AG04450 (cell line): ENCODE data around the gene CHRNA7. TPM values are rescaled to one million over a fixed set of nuclear protein-coding genes. Genes with fewer than 3 reads are reported as not detected.

ENCODE experiments used
- CTCF ChIA-PET: fragments of 300-600, 350-600 bp; formaldehyde crosslinking; extraction: SDS; loops from one replicate; lab custom pipeline; 2022; ENCODE audit warnings: antibody characterized with exemption, inconsistent platforms; lab: Charles Lee
- POLR2A ChIA-PET: fragments of 350-600 bp; formaldehyde crosslinking; extraction: SDS; loops from one replicate; lab custom pipeline; 2021; ENCODE audit warnings: antibody characterized with exemption, inconsistent platforms; lab: Yijun Ruan, JAX
- DNase-seq: peaks from one replicate; pipeline ENCODE4 v3.0.0-alpha.2; 2011; ENCODE audit warnings: low read depth, low spot score
- H3K27ac ChIP-seq: one replicate; pipeline ENCODE4 v1.5.1; 2012; ENCODE audit warnings: low read depth, low read length, control low read depth
- H3K27me3 ChIP-seq: one replicate; pipeline ENCODE4 v1.6.0; 2012; ENCODE audit warnings: low read length; ENCODE audit not compliant: control insufficient read depth, insufficient read depth
- H3K4me3 ChIP-seq: 2 replicates; pipeline ENCODE4 v1.5.1; 2011; ENCODE audit warnings: mild to moderate bottlenecking, low read depth, low read length, control low read depth
- H3K9me3 ChIP-seq: 2 replicates; pipeline ENCODE4 v1.5.1; 2012; ENCODE audit warnings: low read length; ENCODE audit not compliant: control insufficient read depth, insufficient read depth
- polyA plus RNA-seq: library from polyadenylated mRNA; depleted of rRNA; stranded (reverse); fragments of >200 nt; gene quantifications from 2 replicates; pipeline ENCODE4 v1.2.3, GENCODE V29; 2011
- TF ChIP-seq, protein P1 (sequence below): IDR thresholded peaks from 2 replicates; pipeline ENCODE4 v1.5.1; 2011; ENCODE audit warnings: low read depth, low read length, control low read depth, inconsistent platforms

CHRNA7 gene
- polyA plus RNA-seq, 1 experiment, result 0.27 TPM

DNA sequence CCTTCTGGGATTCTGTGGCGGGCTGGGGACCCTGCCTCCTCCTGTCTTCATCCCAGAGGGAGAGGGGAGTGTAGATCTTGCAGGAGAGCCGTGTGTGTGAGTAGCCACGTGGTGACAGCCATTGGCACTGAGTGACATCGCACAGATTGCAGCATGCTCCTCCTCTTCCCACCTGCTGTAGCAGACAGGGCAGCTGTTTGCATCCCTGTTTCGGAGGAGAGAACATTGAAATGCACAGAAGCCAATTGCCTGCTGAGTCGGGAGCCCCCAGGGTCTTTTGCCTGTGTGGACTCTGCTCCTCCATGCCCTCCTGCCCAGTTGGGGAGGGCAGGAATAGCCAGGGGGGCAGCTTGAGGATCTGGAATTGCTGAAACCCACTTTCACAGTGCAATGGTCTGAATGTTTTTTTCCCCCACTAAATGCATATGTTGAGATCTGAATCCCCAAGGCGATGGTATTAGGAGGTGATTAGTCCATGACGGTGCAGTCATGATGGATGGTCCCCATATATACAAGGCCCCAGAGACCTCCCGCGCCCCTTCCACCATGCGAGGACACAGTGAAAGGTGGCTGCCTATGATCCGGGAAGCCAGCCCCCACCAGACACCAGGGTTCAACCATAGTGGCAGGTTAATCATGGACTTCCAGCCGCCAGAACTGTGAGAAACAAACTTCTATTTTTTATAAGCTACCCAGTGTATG lies 66.8 kb downstream of the CHRNA7 start:
- CTCF ChIA-PET, result no interaction called here
- TF ChIP-seq, protein P1, sequence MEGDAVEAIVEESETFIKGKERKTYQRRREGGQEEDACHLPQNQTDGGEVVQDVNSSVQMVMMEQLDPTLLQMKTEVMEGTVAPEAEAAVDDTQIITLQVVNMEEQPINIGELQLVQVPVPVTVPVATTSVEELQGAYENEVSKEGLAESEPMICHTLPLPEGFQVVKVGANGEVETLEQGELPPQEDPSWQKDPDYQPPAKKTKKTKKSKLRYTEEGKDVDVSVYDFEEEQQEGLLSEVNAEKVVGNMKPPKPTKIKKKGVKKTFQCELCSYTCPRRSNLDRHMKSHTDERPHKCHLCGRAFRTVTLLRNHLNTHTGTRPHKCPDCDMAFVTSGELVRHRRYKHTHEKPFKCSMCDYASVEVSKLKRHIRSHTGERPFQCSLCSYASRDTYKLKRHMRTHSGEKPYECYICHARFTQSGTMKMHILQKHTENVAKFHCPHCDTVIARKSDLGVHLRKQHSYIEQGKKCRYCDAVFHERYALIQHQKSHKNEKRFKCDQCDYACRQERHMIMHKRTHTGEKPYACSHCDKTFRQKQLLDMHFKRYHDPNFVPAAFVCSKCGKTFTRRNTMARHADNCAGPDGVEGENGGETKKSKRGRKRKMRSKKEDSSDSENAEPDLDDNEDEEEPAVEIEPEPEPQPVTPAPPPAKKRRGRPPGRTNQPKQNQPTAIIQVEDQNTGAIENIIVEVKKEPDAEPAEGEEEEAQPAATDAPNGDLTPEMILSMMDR, result no peak
- H3K9me3 ChIP-seq, result no peaks in the 10 kb centered on the region
- no peak overlapping the region for H3K4me3 ChIP-seq
- H3K27me3 ChIP-seq, result no peaks in the 10 kb centered on the region
- DNase-seq, result no peak
- H3K27ac ChIP-seq, result no peak overlapping the region
- POLR2A ChIA-PET, result no interaction called here

DNA sequence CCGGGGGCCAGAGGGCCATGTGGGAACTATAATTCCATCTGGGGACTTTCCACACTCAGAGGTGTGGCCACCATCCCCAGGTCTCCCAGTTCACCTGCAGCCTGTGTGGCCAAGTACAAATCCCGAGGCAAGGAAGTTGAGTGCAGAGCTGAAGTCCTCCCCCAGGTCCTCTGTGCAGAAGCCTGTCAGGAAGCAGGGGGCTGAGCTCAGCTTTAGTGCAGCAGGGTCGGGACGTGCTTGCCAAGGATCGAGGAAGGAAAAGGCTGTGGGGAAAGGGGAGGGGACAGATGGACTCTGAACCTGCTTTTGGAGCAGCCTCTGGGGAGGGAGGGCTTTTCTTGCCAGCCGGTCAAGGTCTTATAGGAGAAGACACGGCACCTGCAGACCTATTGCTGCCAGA lies 67.7 kb downstream of the CHRNA7 start:
- H3K9me3 ChIP-seq, result no peaks in the 10 kb centered on the region
- DNase-seq, result no peak
- CTCF ChIA-PET, result no interaction called here
- H3K4me3 ChIP-seq, result no peak overlapping the region
- TF ChIP-seq, protein P1, result no peak
- POLR2A ChIA-PET, result no interaction called here
- no peak overlapping the region for H3K27ac ChIP-seq
- no peaks in the 10 kb centered on the region for H3K27me3 ChIP-seq

GRCh38 chr15:32099097-32099785 lies 68.9 kb downstream of the CHRNA7 start:
- H3K27ac ChIP-seq, result no peak overlapping the region
- CTCF ChIA-PET, result no interaction called here
- no peaks in the 10 kb centered on the region for H3K27me3 ChIP-seq
- POLR2A ChIA-PET, result no interaction called here
- H3K9me3 ChIP-seq, result no peaks in the 10 kb centered on the region
- DNase-seq, result no peak
- no peak overlapping the region for H3K4me3 ChIP-seq
- TF ChIP-seq, protein P1, result no peak

DNA sequence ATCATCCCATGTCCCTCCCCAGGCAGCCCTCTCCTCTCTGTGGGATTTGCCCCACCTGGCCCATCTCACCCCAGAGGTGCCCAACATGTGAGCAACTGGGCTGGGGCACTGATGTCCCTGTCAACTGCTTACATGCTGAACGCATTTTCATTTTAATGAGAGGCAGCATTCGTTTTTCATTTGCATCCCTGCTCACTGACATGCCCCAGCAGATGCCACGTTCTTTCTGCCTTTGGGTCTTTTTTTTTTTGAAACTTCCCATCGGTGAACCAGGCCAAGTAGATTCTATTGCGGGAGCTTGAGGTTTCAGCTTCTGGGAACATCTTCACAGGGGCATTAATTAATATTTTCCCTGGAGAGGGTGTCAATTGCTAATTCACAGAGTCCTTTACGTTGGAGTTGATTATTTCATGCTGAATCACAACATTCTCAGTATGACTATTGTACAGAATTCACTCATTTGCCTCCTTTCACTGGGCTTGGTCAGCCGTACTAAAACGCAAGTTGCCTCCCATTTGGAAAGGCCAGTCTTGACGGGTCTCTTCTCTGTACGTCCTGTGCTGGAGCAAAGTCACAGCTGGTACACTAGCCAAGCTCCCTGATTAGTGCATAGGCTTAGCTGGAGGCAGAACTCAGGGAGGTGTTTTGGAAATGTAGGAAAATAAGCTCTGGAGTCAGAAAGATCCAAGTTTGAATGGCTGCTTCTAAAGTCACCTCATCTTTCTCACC lies 69.8 kb downstream of the CHRNA7 start:
- Histone ChIP-seq H3K27ac (no peak overlapping the region), H3K4me3 (no peak overlapping the region), H3K9me3 (no peaks in the 10 kb centered on the region), H3K27me3 (no peaks in the 10 kb centered on the region)
- no peak for DNase-seq
- ChIA-PET CTCF (no interaction called here), POLR2A (no interaction called here)
- TF ChIP-seq, protein P1, result no peak
